Neural cell (in vitro differentiated cells): Measurements from ENCODE around the gene SYNE3.

Experiments used
- EP300 ChIP-seq: fragments of 450-650 bp; conservative IDR thresholded peaks from 2 replicates; pipeline ENCODE4 v1.6.1; 2014; ENCODE audit warnings: antibody characterized with exemption, mild to moderate bottlenecking, moderate library complexity; ENCODE audit not compliant: poor library complexity, severe bottlenecking
- POLR2AphosphoS5 ChIP-seq: IDR thresholded peaks from 2 replicates; pipeline ENCODE4 v1.6.1; 2012
- SMC3 ChIP-seq: fragments of 450-650 bp; conservative IDR thresholded peaks from 2 replicates; pipeline ENCODE4 v1.6.1; 2014; ENCODE audit warnings: antibody characterized with exemption, mild to moderate bottlenecking, moderate library complexity; ENCODE audit not compliant: poor library complexity
- TAF1 ChIP-seq: IDR thresholded peaks from 2 replicates; pipeline ENCODE4 v1.6.1; 2012; ENCODE audit warnings: low read depth
- TF ChIP-seq, protein P1 (sequence below): fragments of 450-650 bp; IDR thresholded peaks from 2 replicates; pipeline ENCODE4 v1.5.1; 2014; ENCODE audit warnings: antibody characterized with exemption, mild to moderate bottlenecking, moderate library complexity; ENCODE audit not compliant: poor library complexity, severe bottlenecking

- TF ChIP-seq, protein P1, sequence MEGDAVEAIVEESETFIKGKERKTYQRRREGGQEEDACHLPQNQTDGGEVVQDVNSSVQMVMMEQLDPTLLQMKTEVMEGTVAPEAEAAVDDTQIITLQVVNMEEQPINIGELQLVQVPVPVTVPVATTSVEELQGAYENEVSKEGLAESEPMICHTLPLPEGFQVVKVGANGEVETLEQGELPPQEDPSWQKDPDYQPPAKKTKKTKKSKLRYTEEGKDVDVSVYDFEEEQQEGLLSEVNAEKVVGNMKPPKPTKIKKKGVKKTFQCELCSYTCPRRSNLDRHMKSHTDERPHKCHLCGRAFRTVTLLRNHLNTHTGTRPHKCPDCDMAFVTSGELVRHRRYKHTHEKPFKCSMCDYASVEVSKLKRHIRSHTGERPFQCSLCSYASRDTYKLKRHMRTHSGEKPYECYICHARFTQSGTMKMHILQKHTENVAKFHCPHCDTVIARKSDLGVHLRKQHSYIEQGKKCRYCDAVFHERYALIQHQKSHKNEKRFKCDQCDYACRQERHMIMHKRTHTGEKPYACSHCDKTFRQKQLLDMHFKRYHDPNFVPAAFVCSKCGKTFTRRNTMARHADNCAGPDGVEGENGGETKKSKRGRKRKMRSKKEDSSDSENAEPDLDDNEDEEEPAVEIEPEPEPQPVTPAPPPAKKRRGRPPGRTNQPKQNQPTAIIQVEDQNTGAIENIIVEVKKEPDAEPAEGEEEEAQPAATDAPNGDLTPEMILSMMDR = no peak
- no peak for TF ChIP-seq POLR2AphosphoS5
- no peak for TF ChIP-seq SMC3
- no peak for TF ChIP-seq EP300
- no peak for TF ChIP-seq TAF1
Observed at GRCh38 chr14:95479494-95479893, 37.0 kb downstream of the SYNE3 start.
